K562 (cell line): ENCODE results near the gene KCNE2. TPM values are rescaled to one million over a fixed set of nuclear protein-coding genes. Genes with fewer than 3 reads are reported as not detected.
A peak's percentile ranks its signal among the peaks of the same experiment; 100 is the strongest.

Experiments used
- ATAC-seq: fragments of 200-7000 bp; cut with Tn5 transposase; 3 replicates; pipeline ENCODE4 v1.9.1; 2020; ENCODE audit warnings: moderate library complexity
- BruUV-seq: library from RNA; stranded (reverse); fragments of 400-500 nt; replicated peaks from 2 replicates; lab custom pipeline; 2021; lab: Mats Ljungman, UMichigan
- CTCF ChIA-PET: fragments of 300-600 bp; formaldehyde crosslinking; extraction: SDS; loops from one replicate; lab custom pipeline; 2021; ENCODE audit warnings: low intra/inter-chr PET ratio; lab: Yijun Ruan, JAX
- POLR2A ChIA-PET: fragments of 300-600, 350-650 bp; sonication (Branson Sonifier 250); formaldehyde crosslinking; extraction: SDS; loops from one replicate; lab custom pipeline; 2021; ENCODE audit warnings: antibody characterized with exemption, inconsistent platforms; lab: Yijun Ruan, JAX
- DNase-seq, 4 experiments: peaks; one replicate each; pipeline versions ENCODE4 v3.0.0 to v3.0.0-alpha.2; 2011 to 2018; ENCODE audit warnings: low spot score in 3 of 4, mixed read lengths in 3 of 4; ENCODE audit errors: extremely low read depth in 1 of 4
- FAIRE-seq: peaks from 2 replicates; lab custom pipeline; 2011; peaks lifted over from hg19 to GRCh38; lab: Jason Lieb, UNC
- H2AFZ ChIP-seq: 2 replicates; pipeline ENCODE4 v1.6.0; 2011; ENCODE audit warnings: low read depth, low read length, control low read depth, inconsistent platforms
- H3K27ac ChIP-seq: fragments of 200-600 bp; 3 replicates; pipeline ENCODE4 v1.8.0; 2011; ENCODE audit warnings: low read depth, mild to moderate bottlenecking, control low read depth, inconsistent platforms, low read length, moderate library complexity, mixed read lengths; ENCODE audit errors: extremely low read depth
- H3K27me3 ChIP-seq, 2 experiments: fragments of 300-600 bp in 1 of 2; 2 replicates in 1 of 2; 3 replicates in 1 of 2; pipeline versions ENCODE4 v1.6.0 to v1.8.0; 2011; ENCODE audit warnings: inconsistent platforms in 2 of 2, low read length in 2 of 2, mild to moderate bottlenecking in 1 of 2, mixed read lengths in 1 of 2, moderate library complexity in 1 of 2; ENCODE audit not compliant: control insufficient read depth in 2 of 2, insufficient read depth in 2 of 2
- H3K36me3 ChIP-seq: fragments of 300-600 bp; 3 replicates; pipeline ENCODE4 v1.8.0; 2011; ENCODE audit warnings: mild to moderate bottlenecking, low read length, inconsistent platforms; ENCODE audit not compliant: control insufficient read depth, insufficient read depth
- H3K4me1 ChIP-seq, 2 experiments: fragments of 200-600 bp in 1 of 2; replicated peaks in 1 of 2; 2 replicates in 1 of 2; 3 replicates in 1 of 2; pipeline versions ENCODE4 v1.5.1 to v1.8.0; 2011; ENCODE audit warnings: inconsistent platforms in 2 of 2, low read length in 2 of 2, mild to moderate bottlenecking in 1 of 2, mixed read lengths in 1 of 2, moderate library complexity in 1 of 2; ENCODE audit not compliant: control insufficient read depth in 2 of 2, insufficient read depth in 2 of 2
- H3K4me2 ChIP-seq: 2 replicates; pipeline ENCODE4 v1.6.1; 2011; ENCODE audit warnings: low read length, control low read depth, inconsistent platforms, mixed read lengths; ENCODE audit not compliant: insufficient read depth
- H3K4me3 ChIP-seq: fragments of 200-600 bp; sonication (generic), shearing (Covaris generic); 2 replicates; pipeline ENCODE4 v1.5.1; 2016; ENCODE audit warnings: control low read depth, inconsistent platforms
- H3K79me2 ChIP-seq: fragments of 200-600 bp; 3 replicates; pipeline ENCODE4 v1.8.0; 2011; ENCODE audit warnings: low read length, inconsistent platforms; ENCODE audit not compliant: control insufficient read depth, insufficient read depth
- H3K9ac ChIP-seq, 2 experiments: 2 replicates each; pipeline versions ENCODE4 v1.6.0 to v1.6.1; 2011; ENCODE audit warnings: low read depth in 2 of 2, low read length in 2 of 2, control low read depth in 1 of 2, inconsistent platforms in 1 of 2, mild to moderate bottlenecking in 1 of 2, mixed read lengths in 1 of 2; ENCODE audit not compliant: insufficient read depth in 1 of 2
- H3K9me1 ChIP-seq: one replicate; pipeline ENCODE4 v1.6.0; 2011; ENCODE audit warnings: inconsistent platforms, mild to moderate bottlenecking, low read length, moderate library complexity; ENCODE audit not compliant: control insufficient read depth, insufficient read depth
- H3K9me3 ChIP-seq: replicated peaks from 2 replicates; pipeline ENCODE4 v1.5.1; 2011; ENCODE audit warnings: low read depth, low read length, inconsistent platforms; ENCODE audit not compliant: control insufficient read depth, insufficient read depth
- H4K20me1 ChIP-seq: replicated peaks from 2 replicates; pipeline ENCODE4 v1.6.1; 2011; ENCODE audit warnings: low read length, inconsistent platforms, mixed read lengths; ENCODE audit not compliant: control insufficient read depth, insufficient read depth
- FIP1L1 ChIP-seq: fragments of 200-400 bp; formaldehyde crosslinking; IDR thresholded peaks from 2 replicates; pipeline ENCODE4 v1.6.1; 2018; ENCODE audit warnings: mild to moderate bottlenecking, low read depth, low read length; ENCODE audit not compliant: poor library complexity, severe bottlenecking
- L3MBTL2 ChIP-seq: fragments of 450-650 bp; IDR thresholded peaks from 2 replicates; pipeline ENCODE4 v1.6.1; 2016; ENCODE audit warnings: mild to moderate bottlenecking, moderate library complexity
- ZFP36 ChIP-seq: fragments of 150-350 bp; IDR thresholded peaks from 2 replicates; pipeline ENCODE4 v1.6.1; 2018; ENCODE audit warnings: low read length, low read depth; ENCODE audit not compliant: partially characterized antibody
- ZNF217 ChIP-seq: sonication (generic); formaldehyde crosslinking; IDR thresholded peaks from 2 replicates; pipeline ENCODE4 v1.8.0; 2022; ENCODE audit warnings: mild to moderate bottlenecking, missing genetic modification reagents
- WGBS: fragments of 100-300 bp; shearing (Covaris generic); methylation state at CpG from one replicate; pipeline ENCODE4 v1.1.6; 2016; ENCODE audit warnings: low coverage, mixed read lengths; ENCODE audit not compliant: insufficient coverage; ENCODE audit errors: missing lambda C conversion rate; 5-methylcytosine and 5-hydroxymethylcytosine counted together
- in situ Hi-C: fragments of 300-500 bp; cut with MboI; formaldehyde crosslinking; loops from 4 replicates; pipeline ENCODE4 v1.15.0; 2018; ENCODE audit warnings: inconsistent platforms, mixed read lengths
- intact Hi-C: fragments of 100-400 bp; cut with micrococcal nuclease; formaldehyde crosslinking; loops from 2 replicates; pipeline ENCODE4 v1.14.2; 2022
- polyA plus RNA-seq, 8 experiments: library from polyadenylated mRNA; depleted of rRNA in 4 of 8; stranded (reverse) in 5 of 8; unstranded in 3 of 8; fragments of >200 nt; fragmentation: Nextera tagmentation in 2 of 8; fragmentation: Illumina TruSeq in 1 of 8; extraction: Ambion mirVana in 2 of 8; extraction: Trizol in 1 of 8; gene quantifications; 2 replicates each; pipeline versions ENCODE4 v1.2.1 to v1.2.3, GENCODE V29; 2011 to 2014; ENCODE audit warnings: inconsistent platforms in 1 of 8, missing spikeins in 1 of 8
- total RNA-seq, 7 experiments: library from RNA; depleted of rRNA in 6 of 7; stranded (reverse); fragments of >200 nt in 6 of 7; fragmentation: Illumina TruSeq in 2 of 7; extraction: Trizol in 2 of 7; gene quantifications; 2 replicates each; pipeline versions ENCODE4 v1.2.1 to v1.2.3, GENCODE V29; 2011 to 2021; ENCODE audit warnings: low replicate concordance in 1 of 7
- TF ChIP-seq, protein P1 (sequence below): fragments of 150-350 bp; IDR thresholded peaks from 2 replicates; pipeline ENCODE4 v1.6.1; 2014; ENCODE audit warnings: low read depth, mild to moderate bottlenecking, low read length, borderline replicate concordance
- TF ChIP-seq, protein P2 (sequence below): sonication (generic); formaldehyde crosslinking; IDR thresholded peaks from 2 replicates; pipeline ENCODE4 v1.9.0; 2022; ENCODE audit warnings: mild to moderate bottlenecking, missing genetic modification reagents
- TF ChIP-seq, protein P3 (sequence below), 2 experiments: fragments of 450-650 bp; formaldehyde crosslinking in 1 of 2; IDR thresholded peaks; 2 replicates each; pipeline versions ENCODE4 v1.4.0 to v1.6.1; 2014 to 2020; ENCODE audit warnings: mild to moderate bottlenecking in 2 of 2, borderline replicate concordance in 1 of 2, low read depth in 1 of 2

KCNE2 gene
- total and polyA plus RNA-seq, 9 of the 15 experiments (the other 6 are each of a cell fraction or from before 2014, with no cell fraction given): not detected

- no peak for TF ChIP-seq FIP1L1
- TF ChIP-seq, protein P1, sequence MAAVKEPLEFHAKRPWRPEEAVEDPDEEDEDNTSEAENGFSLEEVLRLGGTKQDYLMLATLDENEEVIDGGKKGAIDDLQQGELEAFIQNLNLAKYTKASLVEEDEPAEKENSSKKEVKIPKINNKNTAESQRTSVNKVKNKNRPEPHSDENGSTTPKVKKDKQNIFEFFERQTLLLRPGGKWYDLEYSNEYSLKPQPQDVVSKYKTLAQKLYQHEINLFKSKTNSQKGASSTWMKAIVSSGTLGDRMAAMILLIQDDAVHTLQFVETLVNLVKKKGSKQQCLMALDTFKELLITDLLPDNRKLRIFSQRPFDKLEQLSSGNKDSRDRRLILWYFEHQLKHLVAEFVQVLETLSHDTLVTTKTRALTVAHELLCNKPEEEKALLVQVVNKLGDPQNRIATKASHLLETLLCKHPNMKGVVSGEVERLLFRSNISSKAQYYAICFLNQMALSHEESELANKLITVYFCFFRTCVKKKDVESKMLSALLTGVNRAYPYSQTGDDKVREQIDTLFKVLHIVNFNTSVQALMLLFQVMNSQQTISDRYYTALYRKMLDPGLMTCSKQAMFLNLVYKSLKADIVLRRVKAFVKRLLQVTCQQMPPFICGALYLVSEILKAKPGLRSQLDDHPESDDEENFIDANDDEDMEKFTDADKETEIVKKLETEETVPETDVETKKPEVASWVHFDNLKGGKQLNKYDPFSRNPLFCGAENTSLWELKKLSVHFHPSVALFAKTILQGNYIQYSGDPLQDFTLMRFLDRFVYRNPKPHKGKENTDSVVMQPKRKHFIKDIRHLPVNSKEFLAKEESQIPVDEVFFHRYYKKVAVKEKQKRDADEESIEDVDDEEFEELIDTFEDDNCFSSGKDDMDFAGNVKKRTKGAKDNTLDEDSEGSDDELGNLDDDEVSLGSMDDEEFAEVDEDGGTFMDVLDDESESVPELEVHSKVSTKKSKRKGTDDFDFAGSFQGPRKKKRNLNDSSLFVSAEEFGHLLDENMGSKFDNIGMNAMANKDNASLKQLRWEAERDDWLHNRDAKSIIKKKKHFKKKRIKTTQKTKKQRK: no peak
Measured at GRCh38 chr21:34348890-34349519, 14.8 kb upstream of the KCNE2 start (continued).

GRCh38 chr21:34351786-34352241 is 12.0 kb upstream of the KCNE2 start:
- in situ Hi-C loops: no loop called here
- no peak overlapping the region for H2AFZ ChIP-seq
- H3K36me3 ChIP-seq: no peaks in the 10 kb centered on the region
- POLR2A ChIA-PET: no interaction called here
- no peaks in the 10 kb centered on the region for H3K9me1 ChIP-seq
- no peaks in the 10 kb centered on the region for H4K20me1 ChIP-seq
- no peaks in the 10 kb centered on the region for H3K79me2 ChIP-seq
- no peak overlapping the region for H3K27ac ChIP-seq
- CTCF ChIA-PET: interaction anchor here (0.5 to 2.8 kb wide), 5 partner anchors 52 to 429 kb away, joined by 3 to 27 read pairs (median 3); no protein-coding TSS in a partner anchor
- intact Hi-C loops: no loop called here
- H3K9me3 ChIP-seq: no peaks in the 10 kb centered on the region
- FAIRE-seq (peak; percentile 88), ATAC-seq (peak; percentile 90), DNase-seq (peak; percentile 59 to 72 (median 64))
- H3K27me3 ChIP-seq: peaks cover 19 to 25% of the 10 kb centered on the region in 2 experiments
- no peak overlapping the region for H3K4me2 ChIP-seq
- no peak overlapping the region for H3K9ac ChIP-seq
- no peaks in the 10 kb centered on the region for H3K4me1 ChIP-seq
- no TSS peak for BruUV-seq
- WGBS: 3% methylated on average over 6 of the region's 6 CpGs
- no peak overlapping the region for H3K4me3 ChIP-seq
- TF ChIP-seq ZFP36: peak; percentile 45
- TF ChIP-seq L3MBTL2: peak; percentile 67
- TF ChIP-seq, protein P2, sequence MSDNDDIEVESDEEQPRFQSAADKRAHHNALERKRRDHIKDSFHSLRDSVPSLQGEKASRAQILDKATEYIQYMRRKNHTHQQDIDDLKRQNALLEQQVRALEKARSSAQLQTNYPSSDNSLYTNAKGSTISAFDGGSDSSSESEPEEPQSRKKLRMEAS (CRISPR knock-in tag): peak; percentile 79
- TF ChIP-seq ZNF217 (CRISPR knock-in tag): no peak
- TF ChIP-seq, protein P3, sequence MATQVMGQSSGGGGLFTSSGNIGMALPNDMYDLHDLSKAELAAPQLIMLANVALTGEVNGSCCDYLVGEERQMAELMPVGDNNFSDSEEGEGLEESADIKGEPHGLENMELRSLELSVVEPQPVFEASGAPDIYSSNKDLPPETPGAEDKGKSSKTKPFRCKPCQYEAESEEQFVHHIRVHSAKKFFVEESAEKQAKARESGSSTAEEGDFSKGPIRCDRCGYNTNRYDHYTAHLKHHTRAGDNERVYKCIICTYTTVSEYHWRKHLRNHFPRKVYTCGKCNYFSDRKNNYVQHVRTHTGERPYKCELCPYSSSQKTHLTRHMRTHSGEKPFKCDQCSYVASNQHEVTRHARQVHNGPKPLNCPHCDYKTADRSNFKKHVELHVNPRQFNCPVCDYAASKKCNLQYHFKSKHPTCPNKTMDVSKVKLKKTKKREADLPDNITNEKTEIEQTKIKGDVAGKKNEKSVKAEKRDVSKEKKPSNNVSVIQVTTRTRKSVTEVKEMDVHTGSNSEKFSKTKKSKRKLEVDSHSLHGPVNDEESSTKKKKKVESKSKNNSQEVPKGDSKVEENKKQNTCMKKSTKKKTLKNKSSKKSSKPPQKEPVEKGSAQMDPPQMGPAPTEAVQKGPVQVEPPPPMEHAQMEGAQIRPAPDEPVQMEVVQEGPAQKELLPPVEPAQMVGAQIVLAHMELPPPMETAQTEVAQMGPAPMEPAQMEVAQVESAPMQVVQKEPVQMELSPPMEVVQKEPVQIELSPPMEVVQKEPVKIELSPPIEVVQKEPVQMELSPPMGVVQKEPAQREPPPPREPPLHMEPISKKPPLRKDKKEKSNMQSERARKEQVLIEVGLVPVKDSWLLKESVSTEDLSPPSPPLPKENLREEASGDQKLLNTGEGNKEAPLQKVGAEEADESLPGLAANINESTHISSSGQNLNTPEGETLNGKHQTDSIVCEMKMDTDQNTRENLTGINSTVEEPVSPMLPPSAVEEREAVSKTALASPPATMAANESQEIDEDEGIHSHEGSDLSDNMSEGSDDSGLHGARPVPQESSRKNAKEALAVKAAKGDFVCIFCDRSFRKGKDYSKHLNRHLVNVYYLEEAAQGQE (IDR thresholded peaks at IDR 0.05; ENCODE audit: borderline replicate concordance): peak; percentile 69
- TF ChIP-seq, protein P3 (CRISPR knock-in tag; IDR thresholded peaks at IDR 0.05; ENCODE audit: low read depth): no peak
